Natural killer cell (primary cell): ENCODE measurements around the gene CCDC152. TPM values are rescaled to one million over a fixed set of nuclear protein-coding genes. Genes with fewer than 3 reads are reported as not detected.

ENCODE experiments used
- ATAC-seq, 3 donors: fragments of 150-1000 bp in 2 of 3; fragments of 200-7000 bp in 1 of 3; cut with Tn5 transposase; 1 replicate in 1 of 3; 2 replicates in 2 of 3; pipeline ENCODE4 v1.10.0; 2021; ENCODE audit warnings: mild to moderate bottlenecking in 2 of 3, moderate library complexity in 2 of 3
- DNase-seq, 2 donors: peaks; one replicate each; pipeline versions ENCODE4 v3.0.0 to v3.0.0-alpha.2; 2013 to 2021; ENCODE audit warnings: mixed read lengths in 1 of 2
- H3K27ac ChIP-seq: one replicate; pipeline ENCODE4 v1.5.1; 2013; ENCODE audit warnings: mild to moderate bottlenecking, low read length
- H3K27me3 ChIP-seq: one replicate; pipeline ENCODE4 v1.6.1; 2013; ENCODE audit warnings: low read length; ENCODE audit not compliant: control insufficient read depth, insufficient read depth
- H3K36me3 ChIP-seq: one replicate; pipeline ENCODE4 v1.6.1; 2013; ENCODE audit warnings: low read length; ENCODE audit not compliant: control insufficient read depth, insufficient read depth
- H3K4me1 ChIP-seq: one replicate; pipeline ENCODE4 v1.6.1; 2013; ENCODE audit warnings: low read length; ENCODE audit not compliant: control insufficient read depth, insufficient read depth
- H3K4me3 ChIP-seq: one replicate; pipeline ENCODE4 v1.5.1; 2013; ENCODE audit warnings: low read length
- H3K9me3 ChIP-seq: one replicate; pipeline ENCODE4 v1.6.1; 2013; ENCODE audit warnings: low read length; ENCODE audit not compliant: control insufficient read depth, insufficient read depth
- H3K27ac Mint-ChIP-seq, 2 donors: one replicate each; pipeline ENCODE4 v1.8.0; 2022; ENCODE audit warnings: mild to moderate bottlenecking in 2 of 2, mixed read lengths in 2 of 2, moderate library complexity in 1 of 2
- H3K27me3 Mint-ChIP-seq, 2 donors: one replicate each; pipeline ENCODE4 v1.8.0; 2022; ENCODE audit warnings: low read depth in 2 of 2, mixed read lengths in 2 of 2
- H3K36me3 Mint-ChIP-seq: one replicate; pipeline ENCODE4 v1.8.0; 2022; ENCODE audit warnings: mixed read lengths
- H3K4me1 Mint-ChIP-seq, 2 donors: one replicate each; pipeline ENCODE4 v1.8.0; 2022; ENCODE audit warnings: mixed read lengths in 2 of 2
- H3K4me3 Mint-ChIP-seq: one replicate; pipeline ENCODE4 v1.8.0; 2022; ENCODE audit warnings: mild to moderate bottlenecking, moderate library complexity, mixed read lengths
- H3K9me3 Mint-ChIP-seq, 2 donors: one replicate each; pipeline ENCODE4 v1.8.0; 2022; ENCODE audit warnings: mixed read lengths in 2 of 2
- CTCF ChIP-seq: fragments of 200-600 bp; IDR thresholded peaks from one replicate; pipeline ENCODE4 v1.8.0; 2022; ENCODE audit warnings: antibody characterized with exemption
- WGBS: methylation state at CpG from one replicate; pipeline ENCODE4 v1.1.7; 2013; ENCODE audit warnings: missing lambda C conversion rate; ENCODE audit not compliant: insufficient coverage; 5-methylcytosine and 5-hydroxymethylcytosine counted together
- intact Hi-C: fragments of 100-400 bp; cut with micrococcal nuclease; formaldehyde crosslinking; loops from one replicate; pipeline ENCODE4 v1.14.2; 2022
- total RNA-seq, 4 donors: library from RNA; stranded (reverse); fragments of 120-200 nt in 1 of 4; gene quantifications; one replicate each; pipeline versions ENCODE4 v1.2.3 to v1.2.4, GENCODE V29; 2013 to 2022

CCDC152 gene
- total RNA-seq, 3 donors from 2014 or later (not counting 1 experiment from before 2014, with no cell fraction given): 4.0 to 4.9 (median 4.0) TPM

GRCh38 chr5:42851481-42851880 lies 94.9 kb downstream of the CCDC152 start:
- no peaks in the 10 kb centered on the region for H3K9me3 ChIP-seq
- H3K27ac ChIP-seq: no peak overlapping the region
- Mint-ChIP-seq H3K4me1 (no peaks in the 10 kb centered on the region), H3K9me3 (no peaks in the 10 kb centered on the region), H3K36me3 (no peaks in the 10 kb centered on the region), H3K4me3 (no peak overlapping the region), H3K27me3 (peaks cover 2 to 7% of the 10 kb centered on the region in 2 donors), H3K27ac (no peak overlapping the region)
- H3K36me3 ChIP-seq: no peaks in the 10 kb centered on the region
- WGBS: 81% methylated on average over 6 of the region's 6 CpGs
- no peak overlapping the region for H3K4me3 ChIP-seq
- H3K27me3 ChIP-seq: no peaks in the 10 kb centered on the region
- no peaks in the 10 kb centered on the region for H3K4me1 ChIP-seq
- intact Hi-C loops: no loop called here
- ATAC-seq (no peak), DNase-seq (no peak)
- TF ChIP-seq CTCF: no peak

Other genes with a start within 250 kb of the CCDC152 start
- 1 to 10 TPM in 2 of 3 donors, under 1 TPM in 1; 0.75 to 1.8 (median 1.1) TPM for gene SELENOP, start 55.1 kb downstream of the CCDC152 start, total RNA-seq